GM20000 (cell line): ENCODE results near the gene RPS6KA2.

Experiments used
- DNase-seq: peaks from one replicate; pipeline ENCODE4 v3.0.0; 2012; ENCODE audit warnings: low spot score
- TF ChIP-seq, protein P1 (sequence below): IDR thresholded peaks from 2 replicates; pipeline ENCODE4 v1.5.1; 2012; ENCODE audit warnings: mild to moderate bottlenecking, control low read depth; ENCODE audit errors: extremely low read depth, missing control alignments

The RPS6KA2 gene

GRCh38 chr6:166592821-166593220 is 34.2 kb downstream of the RPS6KA2 start:
- TF ChIP-seq, protein P1, sequence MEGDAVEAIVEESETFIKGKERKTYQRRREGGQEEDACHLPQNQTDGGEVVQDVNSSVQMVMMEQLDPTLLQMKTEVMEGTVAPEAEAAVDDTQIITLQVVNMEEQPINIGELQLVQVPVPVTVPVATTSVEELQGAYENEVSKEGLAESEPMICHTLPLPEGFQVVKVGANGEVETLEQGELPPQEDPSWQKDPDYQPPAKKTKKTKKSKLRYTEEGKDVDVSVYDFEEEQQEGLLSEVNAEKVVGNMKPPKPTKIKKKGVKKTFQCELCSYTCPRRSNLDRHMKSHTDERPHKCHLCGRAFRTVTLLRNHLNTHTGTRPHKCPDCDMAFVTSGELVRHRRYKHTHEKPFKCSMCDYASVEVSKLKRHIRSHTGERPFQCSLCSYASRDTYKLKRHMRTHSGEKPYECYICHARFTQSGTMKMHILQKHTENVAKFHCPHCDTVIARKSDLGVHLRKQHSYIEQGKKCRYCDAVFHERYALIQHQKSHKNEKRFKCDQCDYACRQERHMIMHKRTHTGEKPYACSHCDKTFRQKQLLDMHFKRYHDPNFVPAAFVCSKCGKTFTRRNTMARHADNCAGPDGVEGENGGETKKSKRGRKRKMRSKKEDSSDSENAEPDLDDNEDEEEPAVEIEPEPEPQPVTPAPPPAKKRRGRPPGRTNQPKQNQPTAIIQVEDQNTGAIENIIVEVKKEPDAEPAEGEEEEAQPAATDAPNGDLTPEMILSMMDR, result no peak
- DNase-seq, result no peak

DNA sequence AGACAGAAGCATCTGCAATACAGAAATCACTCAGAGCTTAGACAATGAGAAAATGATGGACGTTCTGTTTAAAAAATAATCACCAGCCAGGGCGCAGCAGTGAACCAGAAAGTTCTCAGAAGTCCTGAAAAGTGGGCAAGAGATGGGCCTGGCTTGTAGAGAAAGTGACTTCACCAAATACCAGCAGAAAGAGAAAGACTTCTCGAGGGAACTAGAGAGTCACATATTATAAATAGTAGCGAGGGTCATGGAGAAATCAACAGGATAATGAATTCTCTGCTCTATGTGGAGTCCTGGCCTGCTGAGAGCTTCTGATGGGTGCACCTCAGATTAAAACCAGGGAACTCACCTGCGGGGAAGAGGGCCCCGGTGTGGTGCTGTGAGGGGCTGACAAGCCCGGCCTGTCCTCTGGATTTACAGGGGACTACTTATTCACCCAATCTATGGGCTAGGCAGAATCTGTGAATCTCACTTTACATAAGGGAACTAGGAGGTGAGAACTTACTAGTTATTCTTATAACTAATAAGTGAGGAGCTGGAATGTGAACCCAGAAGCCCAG is 35.0 kb downstream of the RPS6KA2 start:
- DNase-seq, result no peak
- TF ChIP-seq, protein P1, result no peak

GRCh38 chr6:166591026-166591425 is 36.0 kb downstream of the RPS6KA2 start:
- TF ChIP-seq, protein P1, result no peak

GRCh38 chr6:166589786-166590574 is 37.1 kb downstream of the RPS6KA2 start:
- DNase-seq, result no peak
- TF ChIP-seq, protein P1, result no peak

More at GRCh38 chr6:166591026-166591425, 36.0 kb downstream of the RPS6KA2 start:
- DNase-seq, result no peak

DNA sequence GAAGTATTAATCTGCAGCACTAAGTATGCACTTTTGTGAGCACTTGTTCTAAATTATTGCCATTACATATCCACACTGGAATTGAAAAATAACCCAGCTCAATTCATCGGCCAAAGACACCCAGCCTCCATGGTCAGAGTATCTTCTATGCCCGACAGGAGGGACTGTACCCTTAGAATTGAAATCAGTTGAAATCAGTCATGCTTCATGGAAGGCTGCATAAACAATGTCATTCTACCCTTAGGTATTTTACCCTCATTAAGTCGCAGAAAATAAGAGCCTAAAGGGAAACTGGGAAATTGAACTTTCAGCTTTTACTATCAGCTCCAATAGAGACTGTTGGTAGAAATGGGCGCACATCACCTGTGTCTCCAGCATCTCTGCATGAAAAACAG is 37.7 kb downstream of the RPS6KA2 start:
- TF ChIP-seq, protein P1, result no peak
- peak; percentile 42 for DNase-seq

- TF ChIP-seq, protein P1, result no peak
- peak; percentile 52 for DNase-seq
Measured at GRCh38 chr6:166588691-166589336, 38.2 kb downstream of the RPS6KA2 start.
